ENCODE results near the gene KIT. TPM values are rescaled to one million over a fixed set of nuclear protein-coding genes. Genes with fewer than 3 reads are reported as not detected.

KIT gene
- total and polyA plus RNA-seq, 7 donors = 0.69 to 58.7 (median 31.0) TPM

DNA sequence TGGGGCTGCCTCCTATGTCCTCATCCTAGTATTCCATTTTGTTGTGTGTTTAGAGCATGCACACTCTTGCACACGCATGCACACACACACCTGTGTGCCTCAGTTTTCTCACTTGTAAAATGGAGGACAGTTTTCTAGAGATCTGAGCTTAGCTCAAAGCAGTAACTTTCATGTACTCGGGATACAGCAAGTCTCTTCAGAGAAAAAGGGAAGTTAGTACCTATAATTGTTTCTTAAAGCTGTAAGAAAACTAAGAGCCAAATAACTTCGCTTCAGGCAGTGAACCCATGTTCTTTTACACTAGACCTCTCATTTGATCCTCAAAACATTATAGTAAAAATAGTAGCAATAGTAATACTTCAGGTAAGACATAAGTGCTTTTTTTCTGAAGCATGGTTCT lies 49.6 kb downstream of the KIT start:
- no peaks in the 10 kb centered on the region for H3K36me3 ChIP-seq
- no peak for DNase-seq
- intact Hi-C loops (cut with DNase I) = no loop called here
- no peak for TF ChIP-seq POLR2AphosphoS5 (IDR thresholded peaks at IDR 0.05)
- TF ChIP-seq, protein P1, sequence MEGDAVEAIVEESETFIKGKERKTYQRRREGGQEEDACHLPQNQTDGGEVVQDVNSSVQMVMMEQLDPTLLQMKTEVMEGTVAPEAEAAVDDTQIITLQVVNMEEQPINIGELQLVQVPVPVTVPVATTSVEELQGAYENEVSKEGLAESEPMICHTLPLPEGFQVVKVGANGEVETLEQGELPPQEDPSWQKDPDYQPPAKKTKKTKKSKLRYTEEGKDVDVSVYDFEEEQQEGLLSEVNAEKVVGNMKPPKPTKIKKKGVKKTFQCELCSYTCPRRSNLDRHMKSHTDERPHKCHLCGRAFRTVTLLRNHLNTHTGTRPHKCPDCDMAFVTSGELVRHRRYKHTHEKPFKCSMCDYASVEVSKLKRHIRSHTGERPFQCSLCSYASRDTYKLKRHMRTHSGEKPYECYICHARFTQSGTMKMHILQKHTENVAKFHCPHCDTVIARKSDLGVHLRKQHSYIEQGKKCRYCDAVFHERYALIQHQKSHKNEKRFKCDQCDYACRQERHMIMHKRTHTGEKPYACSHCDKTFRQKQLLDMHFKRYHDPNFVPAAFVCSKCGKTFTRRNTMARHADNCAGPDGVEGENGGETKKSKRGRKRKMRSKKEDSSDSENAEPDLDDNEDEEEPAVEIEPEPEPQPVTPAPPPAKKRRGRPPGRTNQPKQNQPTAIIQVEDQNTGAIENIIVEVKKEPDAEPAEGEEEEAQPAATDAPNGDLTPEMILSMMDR (IDR thresholded peaks at IDR 0.05) = no peak
- H3K27ac ChIP-seq = no peak overlapping the region
- 76 to 86% methylated on average over 3 of the region's 3 CpGs for WGBS, 2 donors
- no peaks in the 10 kb centered on the region for H3K9me3 ChIP-seq
- H3K27me3 ChIP-seq = no peaks in the 10 kb centered on the region
- H3K4me3 ChIP-seq = no peak overlapping the region
- no peaks in the 10 kb centered on the region for H3K4me1 ChIP-seq

DNA sequence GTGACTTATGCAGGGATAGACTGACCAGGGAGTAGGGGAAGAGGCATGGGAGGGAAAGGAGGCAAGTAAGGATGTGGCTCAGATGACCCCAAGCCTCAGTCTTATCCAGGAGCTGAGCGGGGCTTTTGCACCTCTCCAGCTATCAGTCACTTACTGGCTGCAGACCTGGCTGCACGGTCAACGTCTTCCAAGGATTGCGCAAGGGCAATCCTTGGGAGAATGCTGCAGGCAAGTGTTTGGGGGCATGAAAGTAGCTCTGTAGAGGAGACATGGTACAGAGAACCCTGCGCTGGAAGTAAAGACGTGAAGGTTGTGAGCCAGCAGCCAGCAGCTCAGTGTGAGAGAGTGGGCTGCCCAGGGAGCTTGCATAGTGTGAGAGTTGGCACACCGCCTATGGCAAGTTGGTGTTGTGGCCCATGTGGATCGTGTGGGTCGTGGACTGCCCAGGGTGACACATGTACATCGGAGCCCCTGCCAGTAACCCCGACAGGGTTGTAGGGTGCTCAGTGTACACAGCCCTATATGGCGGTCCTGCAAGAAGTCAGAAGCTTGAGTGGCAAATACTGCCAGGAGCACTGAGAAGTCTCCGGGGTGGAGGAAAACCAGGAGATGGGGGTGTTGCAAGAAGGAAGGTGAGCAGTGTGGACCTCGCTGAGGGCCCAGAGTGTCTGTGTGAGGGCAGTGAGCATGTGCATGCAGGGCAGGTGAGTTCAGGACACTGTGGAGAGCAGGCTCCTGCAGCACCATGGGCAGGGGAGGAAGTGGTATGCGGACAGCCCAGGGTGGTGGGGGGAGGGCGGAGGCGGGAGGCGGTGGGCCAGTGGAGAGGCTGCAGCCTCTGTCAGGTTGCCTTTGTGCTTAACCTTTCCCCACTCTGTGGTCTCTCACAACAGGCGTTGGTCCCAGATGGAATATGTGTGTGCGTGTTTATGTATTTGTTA lies 50.9 kb downstream of the KIT start:
- DNase-seq = no peak
- no peaks in the 10 kb centered on the region for H3K27me3 ChIP-seq

GRCh38 chr4:54709400-54709799 lies 51.6 kb downstream of the KIT start:
- Histone ChIP-seq H3K27ac (no peak overlapping the region), H3K27me3 (no peaks in the 10 kb centered on the region), H3K36me3 (no peaks in the 10 kb centered on the region), H3K4me1 (no peaks in the 10 kb centered on the region), H3K9me3 (no peaks in the 10 kb centered on the region), H3K4me3 (no peak overlapping the region)
- no peak for DNase-seq
- no peak for TF ChIP-seq POLR2A (IDR thresholded peaks at IDR 0.05)
- no peak for TF ChIP-seq EP300 (IDR thresholded peaks at IDR 0.05)
- no peak for TF ChIP-seq POLR2AphosphoS5 (IDR thresholded peaks at IDR 0.05)
- TF ChIP-seq, protein P1 (IDR thresholded peaks at IDR 0.05) = no peak
- 46 to 56% methylated on average over 8 of the region's 8 CpGs for WGBS, 2 donors
- intact Hi-C loops (cut with DNase I) = no loop called here

More for the DNA sequence above, 50.9 kb downstream of the KIT start:
- no peaks in the 10 kb centered on the region for H3K9me3 ChIP-seq
- no peaks in the 10 kb centered on the region for H3K36me3 ChIP-seq
- H3K4me3 ChIP-seq = no peak overlapping the region
- intact Hi-C loops (cut with DNase I) = no loop called here
- TF ChIP-seq, protein P1 (IDR thresholded peaks at IDR 0.05) = no peak
- TF ChIP-seq EP300 (IDR thresholded peaks at IDR 0.05) (no peak), POLR2A (IDR thresholded peaks at IDR 0.05) (no peak), POLR2AphosphoS5 (IDR thresholded peaks at IDR 0.05) (no peak)
- H3K4me1 ChIP-seq = no peaks in the 10 kb centered on the region
- no peak overlapping the region for H3K27ac ChIP-seq
- 82 to 83% methylated on average over 20 of the region's 20 CpGs for WGBS, 2 donors

- DNase-seq = no peak
- Histone ChIP-seq H3K4me3 (no peak overlapping the region), H3K36me3 (no peaks in the 10 kb centered on the region), H3K27ac (no peak overlapping the region), H3K27me3 (no peaks in the 10 kb centered on the region), H3K9me3 (no peaks in the 10 kb centered on the region), H3K4me1 (no peaks in the 10 kb centered on the region)
- 58 to 74% methylated on average over 2 of the region's 2 CpGs for WGBS, 2 donors
- intact Hi-C loops (cut with DNase I) = no loop called here
- TF ChIP-seq POLR2A (IDR thresholded peaks at IDR 0.05) (no peak), POLR2AphosphoS5 (IDR thresholded peaks at IDR 0.05) (no peak), EP300 (IDR thresholded peaks at IDR 0.05) (no peak)
- TF ChIP-seq, protein P1 (IDR thresholded peaks at IDR 0.05) = no peak
Observed at GRCh38 chr4:54712206-54712605, 54.4 kb downstream of the KIT start.
